Forelimb muscle (tissue), 1 donor: ENCODE data around the gene ACTG1. TPM values are rescaled to one million over a fixed set of nuclear protein-coding genes. Genes with fewer than 3 reads are reported as not detected.

Experiments used
- DNase-seq: peaks from one replicate; pipeline ENCODE4 v3.0.0-alpha.2; 2013; ENCODE audit warnings: low read depth
- polyA plus RNA-seq: library from polyadenylated mRNA; unstranded; fragments of 120-200 nt; gene quantifications from one replicate; pipeline ENCODE4 v1.2.1, GENCODE V29; 2013; ENCODE audit not compliant: insufficient read length

ACTG1 gene
- 935 TPM for polyA plus RNA-seq

- DNase-seq: peak; percentile 87
Observed at GRCh38 chr17:81512562-81513371, at the start of gene ACTG1. Gene ACTG1, minus strand, starts transcription at chr17:81512799. Its CDS starts 445 bp downstream, at chr17:81512354.

- no peak for DNase-seq
Observed at GRCh38 chr17:81561494-81561885, 48.9 kb upstream of the ACTG1 start.

- no peak for DNase-seq
Observed at GRCh38 chr17:81558941-81559806, 46.6 kb upstream of the ACTG1 start.

GRCh38 chr17:81558115-81558468, 45.5 kb upstream of the ACTG1 start:
- no peak for DNase-seq

GRCh38 chr17:81557276-81558114, 44.9 kb upstream of the ACTG1 start:
- no peak for DNase-seq

- DNase-seq: no peak
Observed at GRCh38 chr17:81556863-81557262, 44.3 kb upstream of the ACTG1 start.

- no peak for DNase-seq
Observed at GRCh38 chr17:81556175-81556691, 43.6 kb upstream of the ACTG1 start.

- no peak for DNase-seq
Observed at GRCh38 chr17:81553616-81554181, 41.1 kb upstream of the ACTG1 start.

GRCh38 chr17:81553018-81553615, 40.5 kb upstream of the ACTG1 start:
- DNase-seq: no peak

- peak; percentile 47 for DNase-seq
Observed at GRCh38 chr17:81552244-81553017, 39.8 kb upstream of the ACTG1 start, which contains the start of gene FAAP100. Gene FAAP100, minus strand, starts transcription at chr17:81552353. Its CDS starts 23 bp downstream, at chr17:81552330.

- DNase-seq: no peak
Observed at GRCh38 chr17:81551458-81552243, 39.1 kb upstream of the ACTG1 start.

- DNase-seq: no peak
Observed at GRCh38 chr17:81550830-81551457, 38.3 kb upstream of the ACTG1 start.

GRCh38 chr17:81550285-81550684, 37.7 kb upstream of the ACTG1 start:
- DNase-seq: no peak

- no peak for DNase-seq
Observed at GRCh38 chr17:81549826-81550225, 37.2 kb upstream of the ACTG1 start.

- DNase-seq: no peak
Observed at GRCh38 chr17:81549031-81549557, 36.5 kb upstream of the ACTG1 start.

GRCh38 chr17:81547614-81547982, 35.0 kb upstream of the ACTG1 start:
- no peak for DNase-seq

GRCh38 chr17:81546906-81547613, 34.5 kb upstream of the ACTG1 start:
- no peak for DNase-seq
